Upper lobe of right lung (tissue), 1 donor: ENCODE data around the gene RHBG. TPM values are rescaled to one million over a fixed set of nuclear protein-coding genes. Genes with fewer than 3 reads are reported as not detected.

ENCODE experiments used
- ATAC-seq: fragments of 200-7000 bp; cut with Tn5 transposase; one replicate; pipeline ENCODE4 v1.9.1; 2020; ENCODE audit warnings: mild to moderate bottlenecking, moderate library complexity
- DNase-seq: peaks from one replicate; pipeline ENCODE4 v3.0.0-alpha.2; 2020
- H3K27ac ChIP-seq: fragments of 200-600 bp; one replicate; pipeline ENCODE4 v1.8.0; 2022
- H3K27me3 ChIP-seq: fragments of 200-600 bp; one replicate; pipeline ENCODE4 v1.8.0; 2022; ENCODE audit warnings: mild to moderate bottlenecking
- H3K36me3 ChIP-seq: fragments of 200-600 bp; one replicate; pipeline ENCODE4 v1.8.0; 2022
- H3K4me1 ChIP-seq: fragments of 200-600 bp; one replicate; pipeline ENCODE4 v1.8.0; 2022
- H3K4me3 ChIP-seq: fragments of 200-600 bp; one replicate; pipeline ENCODE4 v1.8.0; 2022; ENCODE audit warnings: mild to moderate bottlenecking
- H3K9me3 ChIP-seq: fragments of 200-600 bp; one replicate; pipeline ENCODE4 v1.8.0; 2022
- CTCF ChIP-seq: fragments of 200-600 bp; IDR thresholded peaks from one replicate; pipeline ENCODE4 v1.8.0; 2022; ENCODE audit warnings: antibody characterized with exemption
- intact Hi-C: fragments of 100-400 bp; cut with DNase I; formaldehyde crosslinking; loops from one replicate; pipeline ENCODE4 v1.11.0; 2022
- total RNA-seq: library from RNA; stranded (reverse); fragmentation: NEBNext Ultra II Directional; extraction: Animal tissue kit (Norgen Biotek cat#: 25700); gene quantifications from one replicate; pipeline ENCODE4 v1.2.1, GENCODE V29; 2021
- donor health status: DM: no; HTN: yes; CAD: no; lungs with severe emphysema.

Gene RHBG
- total RNA-seq, 1 donor from 2014 or later, result not detected

DNA sequence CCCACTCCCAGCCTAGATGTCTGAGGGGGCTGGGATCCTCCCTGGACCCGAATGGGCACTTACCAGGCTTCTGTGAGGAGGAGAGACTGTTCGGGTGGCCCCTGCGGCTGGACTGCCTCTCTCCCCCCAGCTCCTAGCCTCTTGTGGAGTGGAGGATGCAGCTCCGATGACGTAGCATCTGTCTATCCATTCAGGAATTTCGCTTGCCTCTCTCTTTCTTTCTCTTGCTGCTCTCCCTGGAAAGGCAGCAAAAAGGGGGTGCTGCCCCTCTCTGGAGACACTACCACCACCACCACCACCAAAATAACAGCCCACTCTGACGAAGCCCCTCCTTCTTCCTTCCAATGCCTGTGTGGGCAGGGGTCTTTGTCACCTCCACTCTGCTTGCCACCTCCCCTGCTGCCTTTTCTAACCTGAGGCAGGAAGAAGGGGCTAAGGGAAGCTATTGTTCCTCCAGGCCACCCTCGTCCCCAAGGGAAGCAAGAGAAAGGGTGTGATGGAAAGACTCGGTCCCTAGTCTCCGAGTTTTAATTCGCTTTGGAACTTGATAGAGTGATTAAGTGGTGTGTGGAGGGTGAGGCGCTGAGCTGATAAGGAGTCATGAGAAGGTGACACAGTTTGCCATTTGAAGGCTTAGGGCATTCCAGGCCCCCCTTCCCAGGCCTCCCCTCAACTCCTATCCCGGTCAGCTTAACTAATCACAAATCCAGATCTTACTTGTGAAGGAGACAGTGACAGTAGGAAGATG, 60.5 kb downstream of the RHBG start:
- Histone ChIP-seq H3K9me3 (no peaks in the 10 kb centered on the region), H3K27me3 (peaks cover 83% of the 10 kb centered on the region), H3K36me3 (no peaks in the 10 kb centered on the region), H3K27ac (no peak overlapping the region), H3K4me1 (no peaks in the 10 kb centered on the region), H3K4me3 (no peak overlapping the region)
- TF ChIP-seq CTCF, result no peak
- ATAC-seq (no peak), DNase-seq (no peak)
- intact Hi-C loops, result no loop called here

GRCh38 chr1:156430303-156430702, 61.3 kb downstream of the RHBG start:
- Histone ChIP-seq H3K27me3 (peaks cover 87% of the 10 kb centered on the region), H3K4me1 (peaks cover under 1% of the 10 kb centered on the region), H3K36me3 (no peaks in the 10 kb centered on the region), H3K4me3 (no peak overlapping the region), H3K27ac (no peak overlapping the region), H3K9me3 (no peaks in the 10 kb centered on the region)
- DNase-seq (no peak), ATAC-seq (no peak)
- no peak for TF ChIP-seq CTCF
- intact Hi-C loops, result no loop called here

- H3K27me3 ChIP-seq, result peaks cover 93% of the 10 kb centered on the region
- ATAC-seq, result no peak
- intact Hi-C loops, result no loop called here
These were observed 61.9 kb downstream of the RHBG start for GRCh38 chr1:156430866-156431265.

GRCh38 chr1:156431366-156431765, 62.4 kb downstream of the RHBG start:
- ATAC-seq, result no peak
- DNase-seq, result no peak
- H3K9me3 ChIP-seq, result no peaks in the 10 kb centered on the region
- peaks cover 10% of the 10 kb centered on the region for H3K4me1 ChIP-seq
- TF ChIP-seq CTCF, result no peak
- no peak overlapping the region for H3K27ac ChIP-seq
- no peaks in the 10 kb centered on the region for H3K36me3 ChIP-seq
- no peak overlapping the region for H3K4me3 ChIP-seq
- intact Hi-C loops, result no loop called here
- H3K27me3 ChIP-seq, result peaks cover 94% of the 10 kb centered on the region

More at GRCh38 chr1:156430866-156431265, 61.9 kb downstream of the RHBG start:
- no peak for DNase-seq
- Histone ChIP-seq H3K27ac (no peak overlapping the region), H3K4me1 (peaks cover 6% of the 10 kb centered on the region), H3K4me3 (no peak overlapping the region), H3K36me3 (no peaks in the 10 kb centered on the region), H3K9me3 (no peaks in the 10 kb centered on the region)
- TF ChIP-seq CTCF, result no peak

DNA sequence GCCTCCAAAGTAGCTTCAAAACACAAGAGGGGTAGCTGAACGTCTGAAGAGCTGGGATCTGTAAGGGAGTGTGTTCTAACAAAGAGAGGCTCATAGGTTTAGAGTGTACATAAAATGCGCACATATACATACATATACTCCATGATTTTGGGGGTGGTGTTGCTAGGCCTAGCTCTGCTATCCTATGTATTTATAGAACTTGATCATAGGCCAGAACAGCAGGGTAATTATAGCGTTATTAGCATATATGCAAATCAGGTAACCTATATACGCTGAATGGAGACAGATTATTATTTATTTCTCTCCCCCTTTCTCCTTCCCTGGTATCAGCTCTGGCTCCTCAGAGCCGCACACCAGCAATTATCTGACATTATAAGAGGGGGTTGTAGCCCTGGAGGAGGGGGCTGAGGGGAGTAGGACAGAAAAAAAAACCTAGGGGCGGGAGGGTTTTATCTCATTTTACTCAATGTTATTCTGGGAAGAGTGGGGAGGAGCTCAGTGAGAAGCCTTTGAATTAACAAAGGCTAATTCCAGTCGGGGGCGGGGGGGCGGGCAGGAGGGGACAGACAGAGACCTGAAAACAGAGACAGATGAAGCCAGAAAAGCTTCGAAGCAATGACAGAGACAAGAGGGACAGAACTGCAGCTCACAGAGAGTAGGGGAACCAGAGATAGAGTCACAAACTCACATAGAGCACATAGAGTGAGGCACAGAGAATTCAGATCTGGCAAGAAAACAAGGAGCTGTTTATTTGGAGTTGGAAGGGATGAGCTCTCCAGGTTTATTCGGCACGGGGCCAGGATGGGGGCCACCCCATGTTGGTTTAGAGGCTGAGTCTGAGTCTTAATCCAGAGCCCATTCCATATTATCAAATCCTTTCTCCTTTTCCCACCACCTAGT, 63.0 kb downstream of the RHBG start:
- intact Hi-C loops, result no loop called here
- no peak overlapping the region for H3K27ac ChIP-seq
- H3K36me3 ChIP-seq, result no peaks in the 10 kb centered on the region
- TF ChIP-seq CTCF, result no peak
- H3K27me3 ChIP-seq, result peaks cover 94% of the 10 kb centered on the region
- no peak overlapping the region for H3K4me3 ChIP-seq
- H3K4me1 ChIP-seq, result peaks cover 13% of the 10 kb centered on the region
- H3K9me3 ChIP-seq, result no peaks in the 10 kb centered on the region
- DNase-seq (no peak), ATAC-seq (no peak)
